GM23338 (cell line): ENCODE results near the gene SLAMF9. TPM values are rescaled to one million over a fixed set of nuclear protein-coding genes. Genes with fewer than 3 reads are reported as not detected.

Experiments used
- ATAC-seq: fragments of 200-7000 bp; cut with Tn5 transposase; 3 replicates; pipeline ENCODE4 v1.9.1; 2020
- DNase-seq: peaks from one replicate; pipeline ENCODE4 v3.0.0-alpha.2; 2015; ENCODE audit warnings: low spot score
- H2AFZ ChIP-seq: fragments of 200-600 bp; sonication (generic); 2 replicates; pipeline ENCODE4 v1.8.0; 2016; ENCODE audit warnings: antibody characterized with exemption, mild to moderate bottlenecking, moderate library complexity
- H3F3A ChIP-seq: fragments of 200-600 bp; sonication (generic); replicated peaks from 2 replicates; pipeline ENCODE4 v1.8.0; 2017; ENCODE audit warnings: antibody characterized with exemption, mixed run types, low read depth
- H3K27ac ChIP-seq: fragments of 200-600 bp; sonication (generic); 2 replicates; pipeline ENCODE4 v1.6.1; 2016; ENCODE audit warnings: low read depth
- H3K27me3 ChIP-seq: fragments of 200-600 bp; sonication (generic); 2 replicates; pipeline ENCODE4 v1.8.0; 2016; ENCODE audit warnings: mild to moderate bottlenecking, mixed run types, moderate library complexity; ENCODE audit not compliant: insufficient read depth
- H3K36me3 ChIP-seq: fragments of 200-600 bp; sonication (generic); 2 replicates; pipeline ENCODE4 v1.8.0; 2016; ENCODE audit warnings: mild to moderate bottlenecking; ENCODE audit not compliant: insufficient read depth
- H3K4me1 ChIP-seq: fragments of 200-600 bp; sonication (generic); 2 replicates; pipeline ENCODE4 v1.8.0; 2016; ENCODE audit warnings: mild to moderate bottlenecking, moderate library complexity; ENCODE audit not compliant: insufficient read depth
- H3K4me2 ChIP-seq: fragments of 200-600 bp; sonication (generic); 2 replicates; pipeline ENCODE4 v1.7.1; 2017; ENCODE audit warnings: mixed run types
- H3K4me3 ChIP-seq: fragments of 200-600 bp; sonication (generic); 2 replicates; pipeline ENCODE4 v1.6.1; 2016; ENCODE audit warnings: mixed run types
- H3K79me2 ChIP-seq: fragments of 200-600 bp; sonication (generic); replicated peaks from 2 replicates; pipeline ENCODE4 v1.8.0; 2017; ENCODE audit warnings: mild to moderate bottlenecking; ENCODE audit not compliant: insufficient read depth
- H3K9me2 ChIP-seq: fragments of 200-600 bp; sonication (generic); 2 replicates; pipeline ENCODE4 v1.8.0; 2017; ENCODE audit not compliant: insufficient read depth
- H4K20me1 ChIP-seq: fragments of 200-600 bp; sonication (generic); replicated peaks from 2 replicates; pipeline ENCODE4 v1.8.0; 2017; ENCODE audit warnings: mild to moderate bottlenecking; ENCODE audit not compliant: insufficient read depth
- H3K27ac Mint-ChIP-seq: 2 replicates; pipeline ENCODE4 v1.8.0; 2020; ENCODE audit warnings: inconsistent platforms, mild to moderate bottlenecking, moderate library complexity, mixed read lengths
- H3K27me3 Mint-ChIP-seq: 3 replicates; pipeline ENCODE4 v1.8.0; 2022; ENCODE audit warnings: low read depth, mild to moderate bottlenecking, moderate library complexity, mixed read lengths, inconsistent platforms; ENCODE audit not compliant: insufficient read depth, poor library complexity
- H3K36me3 Mint-ChIP-seq: 3 replicates; pipeline ENCODE4 v1.8.0; 2021; ENCODE audit warnings: low read depth, mild to moderate bottlenecking, inconsistent platforms, moderate library complexity, mixed read lengths
- H3K4me1 Mint-ChIP-seq: 3 replicates; pipeline ENCODE4 v1.8.0; 2020; ENCODE audit warnings: mild to moderate bottlenecking, inconsistent platforms, mixed read lengths
- H3K4me3 Mint-ChIP-seq: 3 replicates; pipeline ENCODE4 v1.8.0; 2021; ENCODE audit warnings: moderate library complexity, mild to moderate bottlenecking, inconsistent platforms, mixed read lengths
- H3K9me3 Mint-ChIP-seq: 3 replicates; pipeline ENCODE4 v1.8.0; 2020; ENCODE audit warnings: moderate library complexity, mild to moderate bottlenecking, inconsistent platforms, mixed read lengths
- CREB1 ChIP-seq: fragments of 250-450 bp; sonication (Bioruptor Pico); IDR thresholded peaks from 2 replicates; pipeline ENCODE4 v1.5.0; 2020; ENCODE audit warnings: low read depth, mild to moderate bottlenecking, moderate library complexity
- CTCF ChIP-seq, 2 experiments: fragments of 200-600 bp in 1 of 2; sonication (generic) in 1 of 2; conservative IDR thresholded peaks; 2 replicates each; pipeline versions ENCODE4 v1.5.1 to v1.6.1; 2016 to 2017; ENCODE audit warnings: antibody characterized with exemption in 2 of 2, low read depth in 2 of 2, mild to moderate bottlenecking in 2 of 2, moderate library complexity in 1 of 2
- ETS1 ChIP-seq: IDR thresholded peaks from 2 replicates; pipeline ENCODE4 v1.6.1; 2016; ENCODE audit warnings: antibody characterized with exemption
- EZH2 ChIP-seq: fragments of 200-600 bp; sonication (generic); IDR thresholded peaks from one replicate; pipeline ENCODE4 v1.8.0; 2017; ENCODE audit warnings: antibody characterized with exemption, mild to moderate bottlenecking, low read depth; ENCODE audit not compliant: unreplicated experiment
- EZH2phosphoT487 ChIP-seq: fragments of 200-600 bp; sonication (generic); IDR thresholded peaks from one replicate; pipeline ENCODE4 v1.8.1; 2018; ENCODE audit warnings: antibody characterized with exemption; ENCODE audit not compliant: unreplicated experiment
- JUNB ChIP-seq: IDR thresholded peaks from one replicate; pipeline ENCODE4 v1.6.1; 2016; ENCODE audit warnings: antibody characterized with exemption; ENCODE audit not compliant: unreplicated experiment
- NANOG ChIP-seq: IDR thresholded peaks from 2 replicates; pipeline ENCODE4 v1.6.1; 2016; ENCODE audit warnings: antibody characterized with exemption, borderline replicate concordance
- POLR2AphosphoS5 ChIP-seq: IDR thresholded peaks from 2 replicates; pipeline ENCODE4 v1.6.1; 2016; ENCODE audit warnings: antibody characterized with exemption, low read depth
- REST ChIP-seq: IDR thresholded peaks from one replicate; pipeline ENCODE4 v1.6.1; 2018; ENCODE audit warnings: antibody characterized with exemption; ENCODE audit not compliant: unreplicated experiment
- STAT1 ChIP-seq: IDR thresholded peaks from one replicate; pipeline ENCODE4 v1.6.1; 2016; ENCODE audit warnings: antibody characterized with exemption; ENCODE audit not compliant: unreplicated experiment
- ZNF114 ChIP-seq: fragments of 250-450 bp; sonication (Bioruptor Pico); IDR thresholded peaks from 2 replicates; pipeline ENCODE4 v1.5.0; 2020; ENCODE audit warnings: mild to moderate bottlenecking, moderate library complexity
- ZNF331 ChIP-seq: fragments of 250-450 bp; sonication (Bioruptor Pico); IDR thresholded peaks from 2 replicates; pipeline ENCODE4 v1.5.0; 2020; ENCODE audit warnings: low read depth, mild to moderate bottlenecking, moderate library complexity
- ZNF462 ChIP-seq: fragments of 250-450 bp; sonication (Bioruptor Pico); IDR thresholded peaks from 2 replicates; pipeline ENCODE4 v1.5.0; 2020; ENCODE audit warnings: mild to moderate bottlenecking, moderate library complexity
- polyA plus RNA-seq: library from polyadenylated mRNA; unstranded; fragments of >200 nt; fragmentation: Nextera tagmentation; extraction: Ambion mirVana; gene quantifications from 2 replicates; pipeline ENCODE4 v1.2.1, GENCODE V29; 2016
- total RNA-seq: library from RNA; depleted of rRNA; stranded (reverse); fragments of >200 nt; shearing (Covaris generic); gene quantifications from 2 replicates; pipeline ENCODE4 v1.2.3, GENCODE V29; 2014

The SLAMF9 gene
- total and polyA plus RNA-seq, 2 experiments from 2014 or later, result not detected

- Histone ChIP-seq H3K27me3 (no peaks in the 10 kb centered on the region), H3K36me3 (no peaks in the 10 kb centered on the region), H3K4me3 (no peak overlapping the region), H4K20me1 (no peaks in the 10 kb centered on the region), H3K4me1 (peaks cover 13% of the 10 kb centered on the region), H3K9me2 (peaks cover 6% of the 10 kb centered on the region; the same call in 1 of the 2 replicates), H3K4me2 (no peak overlapping the region), H3K27ac (no peak overlapping the region), H3F3A (no peaks in the 10 kb centered on the region), H2AFZ (no peak overlapping the region), H3K79me2 (no peaks in the 10 kb centered on the region)
- no peak overlapping the region for H3K4me3 Mint-ChIP-seq
- H3K4me1 Mint-ChIP-seq, result peaks cover 15% of the 10 kb centered on the region; the same call in 2 of the 3 replicates
- DNase-seq, result no peak
- H3K27me3 Mint-ChIP-seq, result peaks cover 2% of the 10 kb centered on the region
- no peak for ATAC-seq
- TF ChIP-seq NANOG (no peak), CREB1 (no peak), POLR2AphosphoS5 (no peak), JUNB (no peak), ZNF462 (no peak), EZH2phosphoT487 (no peak), EZH2 (no peak), ZNF114 (CRISPR knock-in tag) (no peak), CTCF (conservative IDR thresholded peaks at IDR 0.05; ENCODE audit: low read depth in 2 of 2) (no peak), STAT1 (no peak), ETS1 (no peak), ZNF331 (CRISPR knock-in tag) (no peak), REST (no peak)
- H3K27ac Mint-ChIP-seq, result no peak overlapping the region
- no peaks in the 10 kb centered on the region for H3K36me3 Mint-ChIP-seq
- no peaks in the 10 kb centered on the region for H3K9me3 Mint-ChIP-seq
Measured at GRCh38 chr1:159993911-159994310, 39.9 kb upstream of the SLAMF9 start.
